NCI-H524 (cell line): Measurements from ENCODE around the gene LMO3.
"Not testable (repeated sequence)": the region's sequence is repeated elsewhere in the genome, so short reads cannot be mapped to it uniquely, and the experiment has no call there.

Experiments used
- DNase-seq, 2 experiments: peaks; one replicate each; lab custom pipeline; 2025; lab: John Stamatoyannopoulos, UW

The LMO3 gene

DNA sequence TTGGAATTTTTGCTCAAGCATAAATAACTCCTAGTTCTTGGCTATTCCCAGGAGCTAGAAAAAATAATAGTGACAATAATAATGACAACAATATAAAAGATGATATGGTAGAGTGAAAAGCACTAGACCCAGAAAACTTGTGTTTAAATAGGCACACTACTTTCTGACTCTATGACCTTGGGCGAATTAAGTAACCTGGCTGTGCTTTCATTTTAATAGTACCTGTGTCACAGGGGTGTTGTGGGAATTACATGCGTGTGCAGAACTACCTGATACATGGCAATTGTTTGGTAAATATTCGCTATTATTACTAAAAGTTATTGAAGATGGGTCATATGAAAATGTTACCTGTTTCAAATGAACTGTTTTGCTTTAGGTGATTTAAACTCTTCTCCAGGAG lies 60.1 kb downstream of the LMO3 start:
- DNase-seq, result no peak

DNA sequence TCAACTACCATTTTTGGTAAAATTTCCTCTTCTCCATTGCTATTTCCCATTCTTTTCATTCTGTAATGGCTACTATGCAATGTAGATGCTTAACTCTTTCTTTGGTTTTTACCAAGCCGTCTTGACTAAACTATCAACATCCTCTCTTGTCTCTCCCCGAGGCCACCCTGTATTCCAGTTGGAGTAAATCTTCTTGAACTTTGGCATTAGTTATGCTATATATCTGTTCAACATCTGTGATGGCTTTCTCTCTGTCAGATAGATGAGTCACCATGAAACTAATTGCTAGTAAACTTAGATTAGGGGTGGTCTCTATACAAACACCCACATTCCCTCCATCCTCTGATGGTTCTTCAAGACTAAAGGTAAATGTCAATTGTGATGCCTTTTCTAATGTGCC lies 63.4 kb downstream of the LMO3 start:
- no peak for DNase-seq

DNA sequence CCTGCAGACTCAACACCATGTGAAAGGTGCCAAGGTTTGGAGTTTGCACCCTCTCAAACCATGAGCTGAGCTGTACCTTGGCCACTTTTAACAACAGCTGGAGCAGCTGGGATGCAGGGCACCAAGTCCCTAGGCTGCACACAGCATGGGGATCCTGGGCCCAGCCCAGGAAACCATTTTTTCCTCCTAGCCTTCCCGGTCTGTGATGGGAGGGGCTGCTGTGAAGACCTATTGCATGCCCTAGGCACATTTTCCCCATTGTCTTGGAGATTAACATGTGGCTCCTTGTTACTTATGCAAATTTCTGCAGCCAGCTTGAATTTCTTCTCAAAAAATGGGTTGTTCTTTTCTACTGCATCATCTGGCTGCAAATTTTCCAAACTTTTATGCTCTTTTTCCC lies 68.3 kb downstream of the LMO3 start:
- not testable (repeated sequence) for DNase-seq

DNA sequence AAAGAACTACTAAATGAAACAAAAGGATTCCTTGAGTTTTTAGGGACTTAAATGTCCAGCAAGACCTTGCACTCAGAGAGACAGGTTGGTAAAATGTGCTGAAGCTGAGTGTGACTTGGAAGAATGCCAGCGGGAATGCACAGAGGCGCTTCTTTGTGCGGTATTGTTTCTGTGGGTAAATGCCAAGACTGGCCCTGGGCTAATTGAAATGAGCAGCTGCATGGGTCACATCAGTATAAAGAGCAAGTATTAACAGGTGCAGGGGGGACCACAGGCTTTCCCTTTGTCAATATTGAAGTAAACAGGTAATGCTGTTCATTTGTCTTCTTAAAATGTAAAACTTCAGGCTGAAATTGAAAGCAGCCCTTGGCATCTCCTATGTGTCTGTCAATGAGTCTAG lies 74.3 kb downstream of the LMO3 start:
- DNase-seq, result peak; percentile 18 to 77

DNA sequence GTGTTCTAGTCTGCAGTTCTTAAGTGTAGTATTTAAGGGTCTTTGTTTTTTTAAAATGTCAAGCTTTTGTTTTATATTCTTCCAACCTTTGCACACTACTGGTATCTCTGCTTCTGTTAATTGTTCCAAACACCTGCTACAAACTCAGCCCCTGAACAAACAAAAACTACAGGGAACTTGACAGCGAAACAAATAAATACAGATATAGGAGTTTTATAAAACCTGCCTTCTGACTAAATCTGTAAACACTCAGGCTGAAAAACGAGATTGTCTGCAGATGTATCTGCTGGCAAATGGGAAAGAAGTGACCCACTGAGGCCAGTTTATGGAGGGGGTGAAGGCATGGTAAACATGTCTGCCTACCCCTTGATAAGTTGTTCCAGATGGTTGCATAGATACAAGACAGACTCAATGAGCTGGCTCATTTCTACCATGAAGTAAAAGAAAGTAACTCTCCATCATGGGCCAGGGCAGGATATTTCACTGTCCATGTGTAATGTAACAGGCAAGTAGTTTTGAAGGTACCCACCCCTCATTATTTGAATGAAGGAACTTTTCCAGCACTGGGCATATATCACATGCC lies 75.6 kb downstream of the LMO3 start:
- DNase-seq, result no peak

DNA sequence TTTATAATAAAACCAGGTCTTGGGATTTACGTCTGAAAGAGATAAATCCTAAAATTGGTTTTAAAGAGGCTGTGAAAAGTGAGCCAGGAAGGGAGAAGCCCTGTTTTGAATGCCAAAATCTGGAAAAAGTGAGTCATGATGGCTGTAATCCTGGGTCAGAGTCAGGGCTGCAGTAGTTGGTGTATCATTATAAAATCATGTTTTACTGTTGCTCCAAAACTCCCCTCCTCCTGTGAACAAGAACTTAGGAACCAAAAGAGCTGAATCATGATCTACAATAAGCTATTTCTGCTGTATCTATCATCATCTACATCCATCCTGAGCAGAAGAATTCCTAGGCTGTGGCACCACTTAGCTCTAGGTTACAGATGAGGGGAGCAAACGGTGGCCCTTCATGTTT lies 79.3 kb downstream of the LMO3 start:
- no peak for DNase-seq

DNA sequence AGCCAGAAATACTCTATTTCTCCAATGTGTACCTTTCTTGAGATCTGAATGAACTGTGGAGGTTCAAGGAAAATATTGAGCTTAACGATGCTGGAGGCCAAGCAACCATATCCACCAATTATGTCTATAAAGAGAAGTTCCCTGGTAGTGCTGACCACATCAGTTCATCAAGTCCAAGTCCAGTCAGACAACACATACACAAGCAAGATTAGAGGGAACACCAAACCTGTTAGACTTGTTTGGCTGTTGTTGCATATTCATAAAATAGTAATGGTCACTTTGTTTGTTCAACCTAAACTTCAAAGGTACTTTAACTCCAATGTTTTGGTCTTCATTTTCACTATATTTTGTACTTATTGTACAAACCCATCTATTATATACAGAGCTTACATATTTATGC lies 81.6 kb downstream of the LMO3 start:
- no peak for DNase-seq

DNA sequence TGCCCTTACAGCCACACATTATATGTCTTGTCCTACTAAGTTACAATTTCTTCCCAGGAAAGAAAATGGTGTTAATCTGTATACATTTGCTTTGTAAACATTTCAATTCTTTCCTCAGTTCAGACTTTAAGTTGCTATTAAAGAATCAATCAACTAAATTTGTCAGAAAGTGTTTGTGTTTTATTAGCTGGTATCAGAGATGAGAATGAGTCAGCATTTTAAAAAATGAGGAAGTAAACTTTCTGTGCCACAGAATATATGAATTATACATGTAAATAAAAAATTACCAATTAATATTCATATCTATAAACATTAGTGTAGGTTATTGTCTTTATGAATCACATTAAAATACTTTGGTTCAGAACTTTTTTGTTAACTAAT lies 82.0 kb downstream of the LMO3 start:
- no peak for DNase-seq

DNA sequence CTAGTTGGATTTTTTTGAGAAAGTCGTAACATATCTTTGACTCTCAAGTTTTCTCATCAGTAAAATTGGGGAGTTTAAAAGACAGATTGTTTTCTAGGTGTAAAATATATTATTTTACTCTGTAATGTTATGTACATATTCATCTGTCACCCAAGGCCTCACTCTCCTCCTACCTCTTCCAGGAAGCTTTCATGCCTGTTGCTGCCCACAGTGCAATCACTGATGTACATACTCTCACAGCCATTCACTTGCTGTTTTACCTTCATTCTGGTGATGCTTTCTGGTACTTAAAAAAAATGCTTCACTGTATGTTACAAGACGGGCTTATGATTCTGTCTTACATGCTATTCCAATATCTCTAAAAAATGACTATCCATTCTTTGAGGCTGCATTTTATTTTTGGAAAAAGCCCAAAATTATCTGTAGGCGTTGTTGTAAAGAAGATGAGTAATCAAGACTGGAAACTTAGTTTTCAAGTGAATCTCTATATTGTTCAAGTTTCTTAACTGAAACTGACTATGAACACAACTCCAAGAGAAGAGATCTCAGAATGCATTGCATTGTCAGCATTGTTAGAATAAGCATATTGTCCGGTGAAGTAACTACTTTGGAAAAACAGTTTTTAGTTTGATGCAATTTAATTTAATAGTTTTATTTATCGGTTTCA lies 82.5 kb downstream of the LMO3 start:
- no peak for DNase-seq

DNA sequence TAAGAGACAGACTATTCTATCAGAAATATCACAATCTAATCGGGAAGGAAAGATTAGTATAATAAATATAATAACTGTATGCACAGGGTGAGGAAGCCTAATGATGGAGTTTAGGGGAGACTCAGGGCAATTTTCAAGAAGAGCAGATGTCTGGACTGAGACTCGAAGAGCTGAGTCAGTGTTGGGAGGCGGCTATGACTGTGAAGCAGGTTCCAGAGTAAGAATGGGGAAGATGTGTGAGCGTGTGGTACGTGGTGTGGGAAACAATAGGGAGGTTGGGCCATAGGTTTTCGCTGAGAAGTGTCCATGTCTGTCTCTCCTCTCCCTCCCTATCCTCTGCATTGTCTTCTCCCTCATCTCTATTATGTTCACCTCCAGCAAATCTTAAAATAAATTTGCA lies 85.6 kb downstream of the LMO3 start:
- no peak for DNase-seq

DNA sequence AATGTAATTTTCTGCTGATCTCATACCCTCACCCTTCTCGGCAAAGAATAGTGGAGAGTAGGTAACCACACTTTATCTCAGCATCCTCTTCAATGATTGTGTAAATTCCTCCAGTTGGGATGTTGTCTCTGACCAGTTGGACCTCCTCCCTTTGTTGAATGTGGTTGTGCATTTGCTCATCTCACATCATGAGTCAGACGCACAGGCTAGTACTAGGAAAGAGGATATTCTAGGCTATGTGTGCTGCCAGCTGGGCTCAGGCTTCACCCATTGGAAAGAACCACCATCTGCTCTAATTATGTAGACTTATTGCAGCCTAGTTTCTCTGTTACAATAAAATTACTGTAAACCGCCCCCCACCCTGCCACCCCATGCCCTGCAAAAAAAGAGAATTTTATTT lies 90.3 kb downstream of the LMO3 start:
- peak; percentile 24 to 74 for DNase-seq

DNA sequence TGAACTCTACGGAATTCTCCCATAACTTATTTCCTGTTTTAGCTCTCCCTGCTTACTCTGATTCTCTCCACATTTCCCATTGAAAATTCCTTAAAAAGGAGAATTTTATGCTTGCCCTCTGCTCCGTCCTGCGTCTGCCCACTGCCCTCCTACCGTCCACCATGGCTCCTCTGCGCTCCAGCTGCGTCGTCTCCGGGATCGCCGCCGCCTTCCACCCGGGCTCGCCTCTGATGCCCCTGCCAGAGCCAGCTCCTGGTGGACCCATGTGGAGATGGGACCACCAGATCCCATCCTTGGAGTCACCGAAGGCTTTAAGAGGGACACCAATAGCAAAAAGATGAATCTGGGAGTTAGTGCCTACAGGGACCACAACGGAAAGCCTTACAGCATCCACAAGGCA lies 92.7 kb downstream of the LMO3 start:
- DNase-seq, result no peak

DNA sequence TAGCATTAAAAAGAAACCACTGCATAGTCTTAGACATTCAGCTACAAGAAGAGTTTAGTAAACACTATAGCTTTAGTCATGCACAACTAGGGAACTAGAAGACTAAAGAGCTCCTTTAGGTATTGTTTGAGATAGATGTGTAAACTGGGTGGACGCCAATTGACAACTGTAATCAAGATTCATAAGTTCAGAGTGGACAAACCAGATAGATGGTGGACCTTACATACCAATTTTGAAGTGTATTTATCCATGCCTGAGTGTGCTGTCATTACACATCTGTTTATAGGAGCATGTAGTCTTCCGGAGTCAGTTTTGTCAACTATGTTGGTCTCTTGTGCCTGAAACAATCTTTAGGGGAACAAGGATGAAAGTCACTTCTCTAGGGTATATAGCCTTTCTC lies 96.6 kb downstream of the LMO3 start:
- DNase-seq, result no peak

DNA sequence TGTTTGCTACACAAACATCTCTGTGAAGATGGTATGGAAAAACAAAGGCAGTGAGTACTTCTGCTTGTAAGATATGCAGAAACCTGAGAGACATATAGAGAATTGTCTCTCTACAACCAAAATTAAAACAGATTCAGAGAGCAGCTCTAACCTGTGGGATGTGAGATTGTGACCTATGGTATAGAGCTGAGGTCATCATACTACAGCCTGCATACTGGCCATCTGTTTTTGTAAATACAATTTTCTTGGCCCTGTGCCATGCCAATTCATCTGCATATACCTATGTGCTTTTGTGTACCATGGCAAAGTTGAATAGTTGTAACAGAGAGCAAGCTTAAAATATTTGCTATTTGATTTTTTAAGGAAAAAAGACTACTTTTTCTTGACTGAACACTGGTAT lies 99.6 kb downstream of the LMO3 start:
- DNase-seq, result no peak

DNA sequence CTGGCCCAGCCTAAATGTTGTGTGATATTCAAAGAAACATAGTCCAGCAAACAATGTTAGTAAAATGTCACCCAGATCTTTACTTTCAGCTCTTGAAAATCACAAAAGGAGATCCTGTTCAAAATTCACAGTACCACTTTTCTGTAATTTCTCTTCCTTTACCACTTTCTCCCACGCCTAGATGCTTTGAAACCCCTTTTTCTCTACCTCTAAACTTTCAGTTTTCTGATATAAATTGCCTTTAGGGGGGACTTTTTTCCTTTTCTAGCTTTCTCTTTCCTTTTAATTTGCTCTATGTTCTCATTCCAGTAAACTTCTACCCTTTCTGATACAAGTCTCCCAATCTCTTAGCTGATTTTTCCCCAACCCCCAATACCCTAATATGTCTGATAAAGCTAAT lies 101.8 kb downstream of the LMO3 start:
- DNase-seq, result no peak

DNA sequence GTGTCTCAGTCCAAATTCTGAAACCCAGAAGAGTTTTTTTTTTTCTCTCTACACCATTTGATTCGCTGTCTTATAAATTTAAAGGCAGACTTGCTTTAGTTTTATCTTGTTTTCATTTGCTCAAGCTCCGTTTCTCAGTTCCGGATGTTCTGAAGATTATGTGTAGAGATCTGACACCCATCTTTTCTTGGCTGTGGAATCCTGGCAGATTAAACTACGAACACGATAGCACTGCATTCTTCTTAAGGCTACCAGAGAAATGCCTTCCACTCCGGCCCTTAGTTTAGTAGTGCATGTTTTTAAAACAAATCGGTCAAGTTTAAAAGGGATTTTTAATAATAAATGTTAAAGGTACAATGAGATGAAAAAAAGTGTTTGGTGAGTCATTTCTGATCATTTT lies 106.4 kb downstream of the LMO3 start:
- DNase-seq, result no peak
